GM18870 (cell line): ENCODE data around the gene ACTL9.

Source experiments
- ATAC-seq: cut with Tn5 transposase; IDR thresholded peaks from one replicate; pipeline ENCODE4 v1.9.1; 2021; ENCODE audit warnings: moderate library complexity; ENCODE audit not compliant: unreplicated experiment

The ACTL9 gene

DNA sequence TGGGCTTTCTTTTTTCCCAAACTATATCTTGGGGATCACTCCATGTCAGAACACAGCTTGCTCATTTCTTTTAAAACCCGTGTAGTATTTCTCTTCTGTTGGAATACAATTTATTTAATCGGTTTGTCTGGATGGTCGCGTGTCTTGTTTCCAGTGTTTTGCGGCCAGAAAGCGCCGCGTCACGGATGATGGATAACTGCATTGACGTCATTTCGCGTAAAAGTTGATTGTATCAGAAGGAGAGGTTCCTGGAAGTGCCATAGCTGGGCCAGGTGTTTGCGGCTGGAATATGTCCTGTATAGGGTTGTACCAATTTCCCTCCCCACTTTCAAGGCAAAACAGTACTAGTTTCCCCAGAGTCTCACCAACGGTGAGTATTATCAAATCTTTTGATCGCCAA lies 9.7 kb downstream of the ACTL9 start:
- ATAC-seq: no peak

DNA sequence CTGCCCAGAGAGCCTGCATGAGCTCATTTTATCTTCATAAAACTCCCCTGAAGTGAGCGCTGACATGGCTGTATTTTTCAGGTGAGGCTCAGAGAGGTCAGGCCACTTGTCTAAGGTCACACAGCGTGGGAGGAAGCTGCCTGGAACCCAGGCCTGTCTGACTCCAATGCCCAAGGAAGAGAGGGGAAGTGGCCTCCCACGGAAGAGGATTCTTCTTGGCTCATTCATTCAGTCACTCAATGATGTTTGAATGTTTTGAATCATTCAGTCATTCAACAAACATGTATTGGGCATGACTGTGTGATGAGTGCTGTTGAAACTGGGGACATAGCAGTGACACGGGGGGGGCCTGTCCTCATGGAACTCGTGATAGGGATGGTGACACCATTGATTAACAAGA lies 12.0 kb downstream of the ACTL9 start:
- no peak for ATAC-seq

DNA sequence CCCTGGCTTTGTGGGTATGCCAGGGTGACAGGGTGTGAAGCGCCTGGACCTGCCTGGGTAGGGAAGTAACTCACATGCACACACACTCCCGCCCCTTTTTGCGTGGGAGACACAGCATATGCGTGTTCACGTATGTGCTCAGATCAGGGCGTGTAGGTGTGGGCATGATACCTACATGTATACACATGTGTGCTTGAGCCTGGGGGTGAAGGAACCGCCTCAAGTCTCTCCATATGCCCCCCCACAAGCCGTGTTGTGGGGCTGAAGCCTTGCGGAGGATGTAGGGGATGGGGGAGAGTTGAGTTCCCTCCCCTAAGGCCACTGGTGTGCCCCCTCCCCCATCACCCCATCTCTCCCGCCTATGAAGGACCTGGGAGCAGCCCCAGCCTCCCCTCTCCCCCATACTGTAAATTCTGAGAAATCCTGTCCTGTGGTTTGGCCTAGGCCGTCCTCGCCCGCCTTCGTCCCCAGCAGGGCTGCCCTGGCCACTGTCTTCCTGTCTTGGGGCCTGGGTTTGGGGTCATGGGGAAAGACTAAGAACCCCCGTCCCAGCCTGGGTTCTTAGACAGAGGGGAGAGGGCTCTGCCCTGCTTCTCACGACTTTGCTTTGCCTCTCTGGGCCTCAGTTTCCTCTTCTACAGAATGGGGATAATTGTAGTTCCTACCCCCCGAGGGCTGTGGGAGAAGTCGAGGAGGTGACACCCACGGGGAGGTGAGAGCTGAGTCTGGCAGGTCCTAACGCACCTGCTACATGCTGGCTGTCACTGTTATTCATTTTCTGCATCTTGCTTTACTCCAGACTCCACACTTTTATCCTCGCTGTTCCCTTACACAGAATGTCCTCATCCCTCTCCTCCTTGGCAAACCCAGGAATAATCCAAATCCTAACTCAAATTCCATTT lies 14.3 kb downstream of the ACTL9 start:
- ATAC-seq: no peak

DNA sequence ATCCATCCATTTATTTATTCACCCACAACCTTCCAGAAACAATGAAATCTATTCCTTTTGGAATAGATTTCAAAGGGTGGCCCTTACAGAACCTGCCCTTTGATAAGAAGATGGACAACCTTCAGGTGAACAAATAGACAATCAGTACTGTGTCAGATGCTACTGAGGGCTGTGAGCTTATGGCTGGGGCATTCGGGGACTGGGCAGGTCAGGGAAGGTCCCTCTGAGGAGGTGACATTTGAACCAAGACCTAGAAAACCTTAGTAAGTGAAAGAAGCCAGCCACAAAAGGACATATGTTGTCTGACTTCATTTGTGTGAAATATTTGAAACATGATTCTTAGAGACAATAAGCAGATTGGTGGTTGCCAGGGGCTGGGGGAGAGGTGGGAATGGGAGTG lies 15.7 kb downstream of the ACTL9 start:
- no peak for ATAC-seq

DNA sequence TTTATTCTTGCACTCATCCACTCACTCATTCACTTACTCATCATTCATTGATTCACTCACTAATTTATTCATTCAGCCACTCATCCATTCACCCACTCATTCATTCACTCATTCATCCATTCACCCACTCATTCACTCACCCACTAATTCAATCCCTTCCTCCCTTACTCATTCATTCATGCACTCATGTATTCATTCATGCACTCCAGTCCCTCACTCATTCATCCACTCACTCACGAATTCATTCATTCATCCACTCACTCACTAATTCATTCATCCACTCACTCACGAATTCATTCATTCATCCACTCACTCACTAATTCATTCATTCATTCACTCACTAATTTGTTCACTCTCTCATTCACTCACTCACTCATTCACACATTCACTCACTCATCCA lies 16.1 kb downstream of the ACTL9 start:
- no peak for ATAC-seq

DNA sequence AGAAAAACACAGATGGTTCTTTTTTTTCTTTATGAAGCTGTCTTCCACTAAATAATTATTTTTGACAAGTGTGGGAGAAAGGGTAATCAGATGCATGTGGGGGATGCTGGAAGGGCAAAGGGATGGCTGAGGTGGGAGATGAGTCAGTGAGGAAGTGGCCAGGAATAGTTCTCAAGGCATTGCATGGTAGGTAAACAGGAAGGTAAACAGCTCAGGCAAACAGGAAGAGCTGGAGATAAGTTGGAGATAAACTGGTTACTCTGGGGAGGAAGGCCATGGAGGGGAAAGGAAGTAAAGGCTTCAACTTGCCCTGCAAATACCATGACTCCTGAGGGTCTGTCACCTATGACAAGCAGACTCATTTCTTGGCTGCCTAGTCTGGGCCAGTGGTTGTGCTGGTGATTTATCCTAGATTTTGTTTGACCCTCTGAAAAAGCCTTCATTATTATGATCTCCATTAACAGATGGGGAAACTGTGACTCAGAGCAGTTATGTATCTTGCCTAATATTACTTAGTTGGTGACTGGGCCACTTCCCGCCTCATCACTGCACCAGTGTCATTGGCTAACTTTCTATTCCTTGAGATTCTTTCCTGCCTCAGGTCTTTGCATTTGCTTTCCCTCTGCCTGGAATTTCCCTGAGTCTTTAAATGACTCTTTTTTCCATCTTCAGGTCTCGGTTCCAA lies 17.1 kb downstream of the ACTL9 start:
- no peak for ATAC-seq

DNA sequence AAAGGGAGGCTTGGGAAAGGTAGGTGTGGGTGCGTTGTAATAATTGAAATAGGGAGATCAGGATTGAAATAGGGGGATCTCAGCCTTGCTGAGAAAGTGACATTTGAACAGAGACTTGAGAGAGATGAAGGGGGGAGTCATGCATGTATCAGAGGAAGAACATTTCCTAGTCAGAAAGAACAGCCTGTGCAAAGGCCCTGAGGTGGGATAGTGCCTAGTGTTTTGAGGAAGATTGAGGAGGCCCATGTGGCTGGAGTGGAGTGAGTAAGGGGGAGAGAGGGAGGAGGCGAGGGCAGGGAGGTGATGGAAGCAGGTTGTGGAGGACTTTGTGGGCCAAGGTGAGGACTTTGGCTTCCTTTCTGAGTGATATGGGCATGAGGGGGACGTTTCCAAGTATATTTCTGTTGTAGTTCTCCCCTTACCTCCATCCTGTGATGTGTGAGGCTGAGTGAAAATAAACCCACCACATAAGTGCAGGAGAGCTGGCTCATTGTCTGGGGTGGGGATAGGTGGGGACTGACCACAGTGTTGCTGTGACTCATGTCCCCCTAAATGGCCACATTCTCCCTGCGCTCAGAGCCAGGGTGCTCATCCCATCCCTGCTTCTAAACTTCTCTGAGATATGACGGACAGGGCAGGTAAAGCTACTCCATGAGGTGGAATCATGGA lies 17.8 kb downstream of the ACTL9 start:
- ATAC-seq: no peak

DNA sequence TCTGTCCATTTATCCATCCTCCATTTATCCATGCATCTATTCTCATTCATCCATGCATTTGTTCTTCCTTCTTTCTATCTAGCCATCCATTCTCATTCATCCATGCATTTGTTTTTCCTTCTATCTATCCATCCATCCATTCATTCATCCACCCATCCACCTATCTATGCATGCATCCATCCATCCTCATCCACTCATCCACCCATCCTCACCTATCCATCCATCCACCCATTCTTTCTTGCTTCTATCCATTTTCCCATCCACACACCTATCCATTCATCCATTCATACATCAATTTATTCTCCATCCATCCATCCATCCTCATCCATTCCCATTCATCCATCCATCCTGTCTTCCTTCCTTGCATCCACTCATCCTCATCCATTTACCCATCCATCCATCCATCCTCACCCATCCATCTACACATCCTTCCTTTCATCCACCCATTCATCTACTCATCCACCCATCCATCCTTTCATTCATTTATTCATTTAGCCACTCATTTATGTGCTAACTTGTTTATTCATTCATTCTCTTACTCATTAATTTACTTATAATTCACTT lies 20.3 kb downstream of the ACTL9 start:
- no peak for ATAC-seq

DNA sequence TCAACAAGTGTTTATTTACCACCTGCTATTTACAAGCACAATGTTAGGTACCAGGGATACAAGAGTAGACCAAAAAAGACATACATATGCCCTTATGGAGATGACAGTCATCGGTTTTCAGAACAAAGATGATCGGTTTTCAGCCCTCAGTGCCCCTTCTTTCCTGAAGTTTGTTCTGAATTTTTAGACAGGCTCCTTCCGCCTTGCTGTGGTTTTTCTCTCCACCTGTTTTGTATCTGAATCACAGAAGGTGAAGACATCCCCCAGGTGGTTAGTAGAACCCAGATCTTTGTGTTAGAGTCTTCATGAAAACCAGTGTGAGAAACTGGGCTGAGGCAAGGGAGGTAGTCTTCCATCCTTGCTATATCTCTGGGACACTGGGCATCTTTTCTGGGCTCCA lies 23.5 kb downstream of the ACTL9 start:
- no peak for ATAC-seq

DNA sequence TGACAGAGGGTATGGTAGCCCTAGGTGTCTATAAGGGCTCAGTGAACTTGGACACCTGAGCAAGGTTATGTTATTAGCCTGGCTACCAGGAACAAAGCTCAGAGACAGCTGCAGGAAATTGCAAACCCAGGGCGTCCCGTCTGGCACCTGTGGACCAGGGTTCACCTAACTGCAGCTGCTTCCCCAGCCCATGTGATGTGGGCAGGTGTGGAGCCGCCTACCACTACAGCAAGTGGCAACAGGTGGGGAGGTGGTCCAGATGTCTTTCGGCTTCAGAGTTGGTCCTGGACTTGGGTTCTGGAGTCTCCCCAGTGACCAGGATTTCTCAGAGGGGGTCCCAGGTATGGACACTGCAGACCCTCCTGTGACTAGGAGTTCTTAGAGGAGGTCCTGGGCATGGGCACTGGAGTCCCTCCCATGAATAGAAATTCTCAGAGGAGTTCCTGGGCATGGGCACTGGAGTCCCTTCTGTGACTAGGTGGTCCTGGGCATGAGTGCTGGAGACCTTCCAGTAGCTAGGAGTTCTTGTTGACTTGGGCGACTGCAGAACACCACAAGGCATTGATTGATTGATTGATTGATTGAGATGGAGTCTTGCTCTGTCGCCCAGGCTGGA lies 25.2 kb downstream of the ACTL9 start:
- no peak for ATAC-seq

DNA sequence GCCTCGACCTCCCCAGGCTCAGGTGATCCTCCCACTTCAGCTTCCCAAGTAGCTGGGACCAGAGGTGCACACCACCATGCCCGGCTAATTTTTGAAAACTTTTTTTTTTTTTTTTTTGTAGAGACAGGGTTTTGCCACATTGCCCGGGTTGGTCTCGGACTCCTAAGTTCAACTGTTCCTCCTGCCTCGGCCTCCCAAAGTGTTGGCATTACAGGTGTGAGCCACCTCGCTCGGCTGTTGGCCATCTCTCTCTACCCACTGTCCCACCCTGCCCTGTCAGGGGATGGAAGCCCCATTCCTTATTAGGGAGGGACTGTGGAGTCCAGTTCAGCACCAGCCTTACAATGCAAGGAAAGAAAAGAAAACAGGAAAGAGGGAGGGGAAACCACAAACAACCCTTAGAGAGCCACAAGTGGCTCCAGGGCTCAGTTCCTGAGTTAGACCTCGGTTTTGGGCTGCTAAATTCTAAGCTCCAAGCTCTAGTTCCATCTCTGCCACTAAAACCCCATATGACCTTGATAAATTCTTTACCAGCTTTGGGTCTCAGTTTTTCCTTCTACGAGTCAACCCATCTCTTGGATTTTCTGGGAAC lies 31.7 kb downstream of the ACTL9 start:
- ATAC-seq: no peak

DNA sequence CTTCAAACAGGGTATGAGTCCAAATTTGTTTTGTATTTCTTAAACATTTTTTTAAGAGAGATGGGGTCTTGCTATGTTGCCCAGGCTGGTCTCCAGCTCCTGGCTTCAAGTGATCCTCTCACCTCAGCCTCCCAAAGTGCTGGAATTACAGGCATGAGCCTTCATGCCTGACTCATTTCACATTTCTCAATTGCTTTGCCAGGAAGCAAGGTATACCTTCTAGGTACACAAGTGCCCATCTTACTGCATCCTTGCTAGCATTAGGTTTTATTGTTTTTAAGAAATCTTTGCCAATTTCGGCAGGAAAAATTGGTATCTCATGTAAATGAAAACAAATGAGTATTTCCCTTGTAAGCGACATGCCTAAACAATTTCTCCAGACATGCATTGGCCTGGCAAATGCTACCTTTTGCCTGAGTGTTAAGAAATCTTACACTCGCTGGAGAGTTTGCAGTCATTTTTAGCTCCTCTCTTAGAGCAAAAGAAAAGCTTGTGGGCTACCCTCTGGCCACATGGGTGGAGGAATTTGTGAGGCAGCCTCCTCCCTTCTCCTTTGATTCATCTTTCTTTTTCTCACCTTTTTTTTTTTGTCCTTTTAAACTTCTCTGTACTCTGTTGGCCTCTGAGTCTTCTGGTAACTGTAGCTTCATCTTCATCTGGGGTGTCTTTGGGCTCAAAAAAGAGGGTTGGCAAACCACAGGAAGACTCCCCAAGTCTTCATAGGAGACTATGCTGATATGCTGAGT lies 33.0 kb downstream of the ACTL9 start:
- no peak for ATAC-seq

DNA sequence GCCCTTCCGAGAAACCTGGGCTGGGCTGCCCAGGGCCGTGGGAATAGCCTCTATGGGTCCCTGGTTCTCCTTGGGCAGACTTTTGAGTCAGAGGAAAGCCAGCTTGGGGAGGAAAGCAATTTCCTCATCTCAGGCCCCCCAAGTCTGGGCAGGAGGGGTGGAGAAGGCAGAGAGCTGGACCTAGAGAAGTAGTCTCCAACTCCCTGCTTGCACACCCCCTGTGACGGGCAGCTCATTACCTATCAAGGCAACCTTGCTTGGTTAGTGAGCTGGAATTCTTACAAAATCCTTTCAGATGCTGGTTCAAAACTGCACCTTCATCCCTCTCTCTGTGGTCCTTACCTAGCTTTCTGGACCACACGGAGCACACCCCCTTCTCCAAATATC lies 33.9 kb downstream of the ACTL9 start:
- ATAC-seq: no peak

DNA sequence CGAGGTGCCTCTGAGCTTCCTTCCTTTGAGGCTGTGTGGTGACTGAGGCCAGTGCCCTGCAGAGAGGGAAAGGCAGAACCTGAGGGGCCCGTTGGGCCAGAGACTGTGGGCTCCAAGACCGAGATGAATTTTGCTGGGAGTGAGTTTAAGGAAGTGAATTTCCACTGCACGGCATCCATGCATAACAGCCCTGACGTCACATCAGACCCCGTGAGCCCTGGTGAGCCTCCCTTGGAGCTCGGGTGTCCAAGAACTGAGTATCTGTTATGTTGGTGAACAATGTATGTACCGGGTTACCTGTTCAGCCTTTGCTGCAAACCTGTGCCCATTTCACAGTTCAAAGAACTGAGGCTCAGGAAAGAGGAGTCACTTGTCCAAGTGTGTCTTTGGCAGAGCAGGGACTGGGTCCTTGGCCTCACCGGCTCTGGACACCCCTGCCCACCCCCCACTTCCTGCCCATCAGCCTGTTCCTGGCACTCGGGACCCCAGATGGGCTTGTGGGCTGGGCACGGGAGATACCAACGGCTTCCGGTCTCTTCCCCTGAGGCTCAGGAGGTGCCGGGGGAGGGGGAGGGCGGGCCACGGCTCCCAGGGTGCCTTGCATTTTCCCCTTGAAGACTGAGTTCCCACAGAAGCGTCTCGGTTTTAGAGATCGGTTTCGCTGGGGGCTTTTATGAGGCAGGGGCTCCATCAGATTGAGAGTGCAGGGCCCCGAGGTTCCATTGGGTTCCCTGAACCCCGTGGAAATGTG lies 34.5 kb downstream of the ACTL9 start:
- no peak for ATAC-seq

DNA sequence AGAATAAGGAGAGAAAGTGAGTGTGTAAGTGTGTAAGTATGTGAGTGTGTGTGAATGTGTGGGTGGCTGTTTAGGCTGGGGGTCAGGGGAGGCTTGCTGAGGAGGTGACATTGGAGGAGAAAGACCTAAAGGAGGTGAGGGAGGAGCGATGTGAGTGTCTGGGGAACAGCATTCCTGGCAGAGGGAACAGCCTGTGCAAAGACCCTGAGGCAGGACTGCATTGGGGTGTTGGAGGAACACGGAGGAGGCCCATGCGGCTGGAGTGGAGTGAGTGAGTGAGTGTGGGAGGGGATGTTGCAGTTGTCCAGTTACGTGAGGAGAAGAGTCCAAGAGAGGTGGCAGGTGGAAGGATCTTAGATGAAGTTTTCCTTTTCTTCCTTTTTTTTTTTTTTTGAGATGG lies 36.3 kb downstream of the ACTL9 start:
- ATAC-seq: no peak

DNA sequence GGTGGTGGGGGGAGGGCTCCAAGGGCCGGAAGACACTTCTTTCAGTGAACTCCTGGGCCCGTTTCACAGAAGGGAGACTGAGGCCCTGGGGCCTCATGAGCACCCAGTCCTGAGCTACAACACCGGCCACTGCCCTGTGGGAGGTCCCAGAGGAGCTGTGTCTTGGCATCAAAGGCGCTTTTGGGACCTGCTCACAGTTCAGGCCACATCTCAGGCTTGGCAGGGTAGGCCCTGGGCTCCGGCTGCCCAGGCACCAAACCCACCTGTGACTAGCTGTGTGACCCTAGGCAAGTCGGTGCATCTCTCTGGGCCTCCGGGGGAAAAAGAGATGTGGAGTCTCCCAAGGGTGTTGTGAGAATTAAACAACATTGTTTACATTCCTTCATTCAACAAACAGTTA lies 38.7 kb downstream of the ACTL9 start:
- no peak for ATAC-seq

DNA sequence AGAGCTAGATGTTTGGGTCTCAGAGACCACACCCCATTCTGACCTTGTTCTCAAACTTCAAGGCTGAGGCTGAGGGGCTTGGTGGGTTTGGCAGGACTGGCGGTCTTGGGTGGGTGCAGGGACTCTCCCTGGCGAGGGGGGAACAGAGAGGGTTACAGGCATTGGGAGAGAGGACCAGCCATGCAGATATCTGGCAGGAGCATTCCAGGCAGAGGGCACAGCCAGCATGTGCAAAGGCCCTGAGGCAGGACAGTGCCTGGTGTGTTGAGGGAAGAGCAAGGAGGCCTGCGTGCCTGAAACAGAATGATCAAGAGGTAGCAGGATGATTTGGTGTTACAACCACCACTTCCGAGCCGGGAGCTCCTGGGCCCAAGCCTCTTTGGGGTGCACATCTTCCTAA lies 40.7 kb downstream of the ACTL9 start:
- ATAC-seq: no peak

DNA sequence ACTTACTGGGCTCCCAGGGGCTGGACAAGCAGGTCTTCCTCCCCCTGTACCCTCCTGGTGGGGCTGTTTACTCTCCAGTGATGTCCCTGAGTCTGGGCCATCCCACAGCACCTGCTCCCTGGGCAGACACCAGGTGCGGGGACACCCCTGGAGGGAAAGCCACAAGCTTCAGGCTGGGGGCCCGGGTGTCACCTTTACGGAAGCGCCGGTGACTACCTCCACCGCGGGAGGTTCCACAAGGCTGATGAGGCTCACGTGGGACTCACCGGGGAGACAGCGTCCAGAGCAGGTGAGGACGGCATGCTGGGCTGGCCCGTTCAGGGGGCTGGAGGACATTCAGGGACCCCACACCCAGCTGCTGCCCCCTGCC lies 43.3 kb downstream of the ACTL9 start:
- ATAC-seq: no peak

DNA sequence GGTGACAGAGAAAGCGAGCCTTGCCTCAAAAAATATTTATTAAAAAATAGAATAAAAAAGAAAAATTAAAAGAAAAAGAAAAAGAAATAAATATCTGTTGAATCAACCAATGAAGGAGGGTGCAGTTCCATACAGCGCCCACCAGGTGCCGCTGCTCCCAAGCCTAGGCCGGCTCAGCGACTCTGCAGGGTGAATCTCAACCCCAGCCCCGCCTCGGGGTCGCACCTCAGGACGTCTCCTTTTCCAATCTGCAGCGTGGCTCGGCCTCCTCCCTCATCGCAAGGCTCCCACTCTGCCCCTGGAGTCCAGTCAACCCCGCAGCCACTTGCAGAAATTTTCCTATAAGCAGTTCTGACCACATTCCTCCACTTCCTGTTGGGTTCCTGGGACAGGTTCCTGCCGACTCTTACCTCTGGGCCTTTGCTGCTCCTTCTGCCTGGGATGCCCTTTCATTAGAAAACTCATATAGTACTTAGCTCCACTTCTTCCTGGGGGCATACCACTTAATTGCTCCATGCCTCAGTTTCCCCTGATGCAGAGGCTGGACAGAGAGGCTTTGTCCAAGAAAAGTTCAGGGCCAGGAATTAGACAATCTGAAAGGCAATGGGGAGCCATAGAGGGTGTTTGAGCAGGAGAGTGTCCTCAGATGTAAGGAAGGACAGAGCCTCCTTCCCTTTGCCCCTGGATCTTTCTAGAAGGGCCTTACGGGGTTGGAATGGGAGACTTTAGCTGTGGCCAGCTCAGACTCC lies 43.8 kb downstream of the ACTL9 start:
- ATAC-seq: no peak
